Motor neuron (in vitro differentiated cells): ENCODE results near the gene PARN. TPM values are rescaled to one million over a fixed set of nuclear protein-coding genes. Genes with fewer than 3 reads are reported as not detected.

Experiments
- total RNA-seq, 8 experiments: library from RNA; unstranded; fragments of 300-600 nt; gene quantifications; 2 replicates each; pipeline versions ENCODE4 v1.2.3 to v1.2.4, GENCODE V29; 2022

PARN gene
- total RNA-seq, 8 experiments from 2014 or later, result 16.0 to 60.6 (median 27.5) TPM

Other genes with a start within 250 kb of the PARN start
- 10 to 100 TPM; 30.8 to 56.2 (median 46.0) TPM for gene BFAR, start 2.7 kb upstream of the PARN start, total RNA-seq
- not detected for gene PLA2G10, start 64.0 kb upstream of the PARN start, total RNA-seq
- 1 to 10 TPM; 1.1 to 7.0 (median 2.3) TPM for gene NPIPA3, start 73.2 kb upstream of the PARN start, total RNA-seq
- gene NPIPA2, start 112.3 kb upstream of the PARN start, total RNA-seq, result 1 to 10 TPM in 7 of 8 experiments, under 1 TPM in 1; 0.71 to 3.5 (median 2.2) TPM
- 100 to 1,000 TPM in 2 of 8 experiments, 10 to 100 TPM in 6; 47.7 to 267 (median 72.9) TPM for gene NOMO1, start 203.5 kb upstream of the PARN start, total RNA-seq